ENCODE measurements around the gene ZNF280C.

GRCh38 chrX:130216320-130216719 lies 52.4 kb downstream of the ZNF280C start:
- TF ChIP-seq CTCF (IDR thresholded peaks at IDR 0.05; ENCODE audit: low read length) (no peak), EZH2 (IDR thresholded peaks at IDR 0.05; ENCODE audit: borderline replicate concordance, low read length) (no peak)
